GM12892 (cell line): ENCODE data around the gene PSENEN.

Experiments
- POLR2A ChIP-seq: IDR thresholded peaks from 2 replicates; pipeline ENCODE4 v1.6.1; 2011; ENCODE audit warnings: low read depth, low read length, control low read depth
- POLR2AphosphoS5 ChIP-seq: IDR thresholded peaks from 2 replicates; pipeline ENCODE4 v1.6.1; 2011; ENCODE audit warnings: low read depth, low read length, control low read depth
- TAF1 ChIP-seq: IDR thresholded peaks from 2 replicates; pipeline ENCODE4 v1.6.1; 2011; ENCODE audit warnings: low read depth, mild to moderate bottlenecking, control low read depth, low read length, borderline replicate concordance

DNA sequence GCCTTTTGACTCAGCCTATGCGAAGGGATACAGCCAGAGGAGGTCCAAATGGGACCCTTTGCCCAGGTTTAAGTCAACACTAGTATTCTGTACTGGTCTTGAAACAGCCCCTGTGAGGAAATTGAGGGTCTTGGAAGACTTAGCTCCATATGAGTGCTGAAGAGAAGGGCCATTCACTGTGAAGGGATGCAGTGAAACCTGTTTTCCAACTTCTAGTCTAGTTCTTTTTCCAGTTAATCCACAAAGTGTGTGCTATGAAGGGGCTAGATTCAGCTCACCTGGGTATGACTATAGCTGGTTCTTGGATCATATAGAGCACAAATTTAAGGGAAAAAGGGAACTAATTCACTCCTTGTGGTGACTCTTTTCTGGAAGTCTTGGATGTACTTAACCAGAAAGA lies 37.1 kb upstream of the PSENEN start:
- TF ChIP-seq POLR2AphosphoS5 (no peak), TAF1 (no peak), POLR2A (no peak)
